Measurements from ENCODE around the gene SGSM1.

The SGSM1 gene

DNA sequence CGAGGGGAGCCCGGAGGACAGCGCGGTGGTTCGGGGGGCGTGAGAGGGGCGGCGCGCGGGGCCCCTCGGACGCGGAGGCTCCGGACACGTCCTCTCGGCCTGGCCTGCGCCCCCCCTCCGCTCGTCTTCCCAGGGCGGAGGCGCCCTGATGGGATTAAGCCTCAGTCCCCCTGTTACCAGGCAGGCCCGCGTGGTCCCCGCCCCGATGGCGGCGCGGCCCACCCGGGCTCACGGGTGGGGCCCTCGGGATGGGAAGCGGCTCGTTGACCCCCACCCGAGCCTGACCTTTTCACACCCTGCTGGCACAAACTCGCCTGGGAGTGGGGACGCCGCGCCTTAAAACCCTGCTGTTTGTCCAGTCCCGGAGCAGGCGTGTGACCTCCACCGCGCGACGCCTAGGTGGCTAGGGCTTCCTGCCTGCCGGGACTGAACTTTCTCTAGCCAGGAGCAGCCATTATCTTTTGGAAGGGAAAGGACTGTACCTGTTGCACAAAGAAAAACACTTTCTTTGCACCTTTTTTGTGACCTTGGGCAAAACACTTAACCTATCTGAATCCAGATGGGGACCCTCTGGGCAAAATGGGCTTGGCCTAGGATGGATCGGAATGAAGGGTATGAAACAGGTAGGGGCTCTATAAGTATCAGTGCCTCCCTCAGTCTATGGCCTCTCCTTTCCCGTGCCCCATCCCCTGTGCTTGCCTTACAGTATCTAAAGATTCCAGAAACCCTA, 147.5 kb downstream of the SGSM1 start:
- TF ChIP-seq, protein P1, sequence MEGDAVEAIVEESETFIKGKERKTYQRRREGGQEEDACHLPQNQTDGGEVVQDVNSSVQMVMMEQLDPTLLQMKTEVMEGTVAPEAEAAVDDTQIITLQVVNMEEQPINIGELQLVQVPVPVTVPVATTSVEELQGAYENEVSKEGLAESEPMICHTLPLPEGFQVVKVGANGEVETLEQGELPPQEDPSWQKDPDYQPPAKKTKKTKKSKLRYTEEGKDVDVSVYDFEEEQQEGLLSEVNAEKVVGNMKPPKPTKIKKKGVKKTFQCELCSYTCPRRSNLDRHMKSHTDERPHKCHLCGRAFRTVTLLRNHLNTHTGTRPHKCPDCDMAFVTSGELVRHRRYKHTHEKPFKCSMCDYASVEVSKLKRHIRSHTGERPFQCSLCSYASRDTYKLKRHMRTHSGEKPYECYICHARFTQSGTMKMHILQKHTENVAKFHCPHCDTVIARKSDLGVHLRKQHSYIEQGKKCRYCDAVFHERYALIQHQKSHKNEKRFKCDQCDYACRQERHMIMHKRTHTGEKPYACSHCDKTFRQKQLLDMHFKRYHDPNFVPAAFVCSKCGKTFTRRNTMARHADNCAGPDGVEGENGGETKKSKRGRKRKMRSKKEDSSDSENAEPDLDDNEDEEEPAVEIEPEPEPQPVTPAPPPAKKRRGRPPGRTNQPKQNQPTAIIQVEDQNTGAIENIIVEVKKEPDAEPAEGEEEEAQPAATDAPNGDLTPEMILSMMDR (IDR thresholded peaks at IDR 0.05), result no peak
- no peak for TF ChIP-seq ZFX (IDR thresholded peaks at IDR 0.05; ENCODE audit: borderline replicate concordance)
- H3K27ac ChIP-seq, result peak overlapping the region; percentile 81

DNA sequence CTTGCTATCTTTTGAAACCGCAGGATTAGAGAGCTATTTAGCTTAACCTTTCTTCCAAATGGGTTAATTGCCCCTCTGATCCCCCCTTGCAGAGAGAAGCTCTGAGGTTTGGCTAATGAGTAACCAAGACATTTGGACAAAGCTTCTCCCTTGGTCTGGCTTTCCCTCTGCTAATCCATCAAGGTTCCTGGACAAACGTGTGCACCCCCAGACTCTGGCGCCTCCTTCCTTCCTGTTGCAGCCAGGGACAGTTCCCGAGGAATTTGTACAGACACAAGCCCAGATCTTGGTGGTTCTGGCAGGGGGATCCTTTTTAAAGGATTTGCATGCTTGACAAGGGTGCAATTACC, 148.1 kb downstream of the SGSM1 start:
- peak overlapping the region; percentile 81 for H3K27ac ChIP-seq
- TF ChIP-seq, protein P1 (IDR thresholded peaks at IDR 0.05), result no peak
- TF ChIP-seq ZFX (IDR thresholded peaks at IDR 0.05; ENCODE audit: borderline replicate concordance), result no peak

DNA sequence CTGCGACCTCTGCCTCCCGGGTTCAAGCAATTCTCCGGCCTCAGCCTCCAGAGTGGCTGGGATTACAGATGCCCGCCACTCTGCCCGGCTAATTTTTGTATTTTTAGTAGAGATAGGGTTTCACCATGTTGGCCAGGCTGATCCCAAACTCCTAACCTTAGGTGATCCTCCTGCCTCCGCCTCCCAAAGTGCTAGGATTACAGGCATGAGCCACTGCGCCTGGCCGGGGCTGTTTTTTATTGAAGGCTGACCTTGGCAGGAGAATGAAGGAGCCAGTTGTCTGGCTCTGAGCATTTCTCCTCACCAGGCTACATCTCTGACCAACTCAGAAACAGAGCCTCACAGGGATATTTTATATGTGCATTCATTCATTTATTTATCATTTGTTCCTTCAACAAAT, 148.8 kb downstream of the SGSM1 start:
- H3K27ac ChIP-seq, result no peak overlapping the region
- TF ChIP-seq, protein P1 (IDR thresholded peaks at IDR 0.05), result no peak
- TF ChIP-seq ZFX (IDR thresholded peaks at IDR 0.05; ENCODE audit: borderline replicate concordance), result no peak

DNA sequence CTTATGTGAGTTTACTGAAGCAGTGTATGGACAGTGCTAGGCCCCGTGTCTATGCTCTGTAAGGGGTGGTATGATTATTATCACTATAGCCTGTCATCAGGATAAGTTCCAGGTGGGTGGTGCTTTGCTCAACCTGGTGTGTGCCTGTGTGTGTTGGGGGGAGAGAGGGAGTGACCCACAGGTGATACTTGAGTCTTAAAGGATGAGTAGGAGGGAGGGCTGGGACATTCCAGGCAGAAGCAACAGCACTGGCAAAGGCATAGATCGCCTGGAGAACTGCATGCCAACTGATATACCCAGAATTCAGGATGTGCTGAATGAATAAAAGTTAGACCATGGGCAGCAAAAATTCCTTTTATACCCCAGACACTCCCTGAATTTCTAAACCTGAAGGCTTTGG, 151.0 kb downstream of the SGSM1 start:
- no peak overlapping the region for H3K27ac ChIP-seq
- TF ChIP-seq, protein P1 (IDR thresholded peaks at IDR 0.05), result no peak
- no peak for TF ChIP-seq ZFX (IDR thresholded peaks at IDR 0.05; ENCODE audit: borderline replicate concordance)

DNA sequence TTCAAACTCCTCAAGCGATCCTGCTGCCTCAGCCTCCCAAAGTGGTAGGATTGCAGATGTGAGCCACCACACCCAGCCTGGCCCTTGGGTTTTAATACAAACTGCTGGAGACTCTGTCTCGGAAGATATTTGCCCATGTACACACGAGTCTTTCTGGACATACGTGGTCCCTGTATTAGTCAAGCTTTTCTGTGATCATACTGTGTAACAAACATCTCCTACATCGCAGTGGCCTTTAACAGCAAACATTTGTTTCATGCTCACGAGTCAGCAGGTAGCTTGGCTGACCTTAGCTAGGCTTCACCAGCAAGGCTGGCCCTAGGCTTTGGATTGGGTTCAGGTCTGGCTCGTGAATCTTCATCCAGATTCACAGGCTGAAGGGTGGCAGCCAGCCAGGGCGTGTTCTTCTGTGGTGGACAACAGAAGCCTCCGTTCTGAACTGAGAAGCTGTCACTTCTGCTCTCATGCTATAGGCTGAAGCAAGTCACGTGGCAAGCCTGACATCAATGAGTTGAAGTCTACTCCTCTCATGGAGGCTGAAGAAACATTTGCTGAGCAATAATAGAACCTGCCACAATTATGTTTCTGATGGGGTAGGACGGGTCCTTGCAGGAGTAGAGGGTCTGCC, 155.3 kb downstream of the SGSM1 start:
- H3K27ac ChIP-seq, result no peak overlapping the region
- TF ChIP-seq, protein P1 (IDR thresholded peaks at IDR 0.05), result no peak
- no peak for TF ChIP-seq ZFX (IDR thresholded peaks at IDR 0.05; ENCODE audit: borderline replicate concordance)

DNA sequence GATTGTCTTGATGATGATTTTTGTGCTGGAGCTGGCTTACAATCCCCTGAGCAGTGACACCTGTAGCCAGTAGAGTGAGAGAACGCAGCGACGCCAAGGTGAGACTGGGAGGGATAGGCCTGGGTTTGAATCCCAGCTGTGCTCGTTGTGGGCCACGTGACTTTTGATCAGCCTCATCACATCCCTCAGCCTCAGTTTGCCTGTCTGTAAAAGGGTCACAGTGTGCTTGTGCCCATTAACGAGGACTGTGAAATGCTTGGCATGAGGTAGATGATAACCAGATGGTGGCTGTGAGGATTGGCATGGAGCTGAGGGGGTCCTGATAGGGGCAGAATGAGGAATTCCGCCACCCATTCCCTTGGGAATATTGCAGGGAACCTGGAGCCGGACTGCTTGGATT, 156.1 kb downstream of the SGSM1 start:
- TF ChIP-seq, protein P1 (IDR thresholded peaks at IDR 0.05), result no peak
- no peak for TF ChIP-seq ZFX (IDR thresholded peaks at IDR 0.05; ENCODE audit: borderline replicate concordance)
- H3K27ac ChIP-seq, result no peak overlapping the region

DNA sequence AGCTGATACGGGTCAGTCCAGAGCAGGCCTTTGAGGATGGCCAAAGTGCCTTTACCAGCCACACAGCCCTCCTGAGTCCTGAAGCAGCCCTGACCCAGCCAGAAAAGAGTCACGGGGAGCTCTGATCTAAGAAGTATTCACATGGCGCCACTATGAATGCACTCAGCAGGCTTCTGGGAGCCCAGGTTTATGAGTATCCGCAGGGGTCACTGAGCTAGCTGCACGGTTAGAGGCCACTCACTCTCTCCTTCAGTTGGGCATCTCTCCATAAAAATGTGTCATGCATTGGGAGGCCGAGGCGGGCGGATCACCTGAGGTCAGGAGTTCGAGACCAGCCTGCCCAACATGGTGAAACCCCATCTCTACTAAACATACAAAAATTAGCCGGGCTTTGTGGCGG, 156.8 kb downstream of the SGSM1 start:
- no peak overlapping the region for H3K27ac ChIP-seq

More for the DNA sequence above, 156.8 kb downstream of the SGSM1 start:
- TF ChIP-seq, protein P1 (IDR thresholded peaks at IDR 0.05), result no peak
- no peak for TF ChIP-seq ZFX (IDR thresholded peaks at IDR 0.05; ENCODE audit: borderline replicate concordance)
